Subcutaneous adipose tissue (tissue), 4 donors: ENCODE data around the gene ASAP2. TPM values are rescaled to one million over a fixed set of nuclear protein-coding genes. Genes with fewer than 3 reads are reported as not detected.

Source experiments
- CTCF ChIP-seq: fragments of 450-650 bp; IDR thresholded peaks from one replicate; pipeline ENCODE4 v1.5.1; 2016; ENCODE audit warnings: low read depth, mild to moderate bottlenecking, control low read depth, antibody characterized with exemption, moderate library complexity
- total RNA-seq, 4 donors: library from RNA; depleted of rRNA; stranded (reverse); fragments of >200 nt; gene quantifications; one replicate each; pipeline ENCODE4 v1.1.0, GENCODE V29; 2016

Gene ASAP2
- total RNA-seq, 4 donors from 2014 or later, result 25.2 to 44.3 (median 33.8) TPM

GRCh38 chr2:9258501-9258900, 51.9 kb downstream of the ASAP2 start:
- TF ChIP-seq CTCF, result no peak

GRCh38 chr2:9258953-9259399, 52.4 kb downstream of the ASAP2 start:
- TF ChIP-seq CTCF, result no peak

- TF ChIP-seq CTCF, result no peak
Observed at GRCh38 chr2:9260464-9260918, 53.9 kb downstream of the ASAP2 start.

GRCh38 chr2:9261231-9261883, 54.7 kb downstream of the ASAP2 start:
- no peak for TF ChIP-seq CTCF

GRCh38 chr2:9262671-9263171, 56.1 kb downstream of the ASAP2 start:
- no peak for TF ChIP-seq CTCF

GRCh38 chr2:9263428-9263827, 56.8 kb downstream of the ASAP2 start:
- no peak for TF ChIP-seq CTCF

- TF ChIP-seq CTCF, result no peak
Observed at GRCh38 chr2:9264301-9264700, 57.7 kb downstream of the ASAP2 start.
